HG02798 (cell line): ENCODE results near the gene BHMT2.

ENCODE experiments used
- ATAC-seq: cut with Tn5 transposase; IDR thresholded peaks from one replicate; pipeline ENCODE4 v1.9.1; 2021; ENCODE audit warnings: mild to moderate bottlenecking; ENCODE audit not compliant: unreplicated experiment, poor library complexity

Gene BHMT2

DNA sequence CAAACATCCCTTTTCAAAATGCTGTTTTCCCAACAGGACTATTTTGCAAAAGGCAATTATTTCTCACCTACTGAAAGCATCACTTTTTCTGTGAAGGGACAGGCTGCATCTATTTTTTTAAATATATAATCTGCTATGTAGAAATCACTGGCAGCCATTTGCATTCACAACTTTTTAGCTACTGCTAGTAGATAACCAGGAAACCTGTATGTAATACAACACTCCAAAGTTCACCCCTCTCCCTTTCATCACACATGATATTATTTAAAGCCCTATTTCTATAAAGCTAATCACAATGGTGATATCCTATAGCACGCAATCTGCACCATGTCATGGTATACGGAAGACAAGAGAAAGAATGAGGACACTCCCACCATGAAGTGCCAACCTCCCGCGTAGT, 9.9 kb upstream of the BHMT2 start:
- no peak for ATAC-seq

DNA sequence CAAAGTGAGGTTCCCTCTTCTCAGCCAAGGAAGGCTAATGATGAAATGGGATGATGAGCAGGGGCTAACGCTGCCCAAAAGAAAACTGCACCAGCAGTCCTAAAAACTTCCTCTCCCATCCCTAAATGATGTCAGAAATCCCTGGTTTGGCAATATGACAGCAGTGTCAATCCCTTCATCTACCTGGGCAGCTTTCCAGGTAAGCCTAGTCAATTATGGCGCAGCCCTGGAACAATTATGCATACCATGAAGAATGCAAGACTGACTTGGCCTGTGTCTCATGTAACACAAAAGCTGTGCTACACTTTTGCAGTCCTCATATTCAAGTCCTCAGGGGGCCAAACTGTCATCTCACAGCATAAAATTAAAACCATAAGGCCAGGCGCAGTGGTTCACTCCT, 7.1 kb upstream of the BHMT2 start:
- no peak for ATAC-seq

DNA sequence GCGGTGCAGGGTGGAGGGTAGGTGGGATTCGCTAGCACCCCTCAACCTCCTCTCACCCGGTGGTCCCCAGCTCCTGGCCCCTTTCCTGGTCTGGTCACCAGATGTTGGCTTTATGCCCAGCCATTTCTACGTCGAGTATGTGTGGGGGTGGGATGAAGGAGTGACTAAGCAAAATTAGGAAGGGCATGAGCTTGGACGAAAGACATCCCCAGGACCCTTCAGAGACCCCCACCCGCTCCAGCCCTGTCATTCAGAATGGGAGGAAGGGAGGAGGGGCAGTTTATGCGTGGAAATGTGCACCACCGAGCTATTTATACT, 742 bp downstream of the BHMT2 start:
- ATAC-seq = no peak

DNA sequence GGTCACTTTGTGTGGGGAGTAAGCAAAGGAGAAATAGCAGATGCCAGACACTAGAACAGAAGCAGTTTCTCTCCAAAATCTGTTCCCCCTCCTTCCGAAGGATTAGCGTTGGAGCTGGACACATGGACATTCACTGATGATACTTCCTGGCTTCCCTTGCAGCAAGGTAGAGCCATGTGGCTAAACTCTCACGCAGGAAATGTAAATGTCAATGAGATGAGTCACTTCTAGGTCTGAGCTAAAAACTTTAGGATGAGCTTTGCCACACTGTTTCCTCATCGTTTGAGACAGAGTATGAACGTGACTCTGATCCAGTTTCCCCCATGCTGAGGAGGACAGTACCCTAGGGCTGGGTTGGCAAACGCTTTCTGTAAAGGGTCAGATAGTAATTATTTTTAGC, 5.1 kb downstream of the BHMT2 start:
- ATAC-seq = no peak

DNA sequence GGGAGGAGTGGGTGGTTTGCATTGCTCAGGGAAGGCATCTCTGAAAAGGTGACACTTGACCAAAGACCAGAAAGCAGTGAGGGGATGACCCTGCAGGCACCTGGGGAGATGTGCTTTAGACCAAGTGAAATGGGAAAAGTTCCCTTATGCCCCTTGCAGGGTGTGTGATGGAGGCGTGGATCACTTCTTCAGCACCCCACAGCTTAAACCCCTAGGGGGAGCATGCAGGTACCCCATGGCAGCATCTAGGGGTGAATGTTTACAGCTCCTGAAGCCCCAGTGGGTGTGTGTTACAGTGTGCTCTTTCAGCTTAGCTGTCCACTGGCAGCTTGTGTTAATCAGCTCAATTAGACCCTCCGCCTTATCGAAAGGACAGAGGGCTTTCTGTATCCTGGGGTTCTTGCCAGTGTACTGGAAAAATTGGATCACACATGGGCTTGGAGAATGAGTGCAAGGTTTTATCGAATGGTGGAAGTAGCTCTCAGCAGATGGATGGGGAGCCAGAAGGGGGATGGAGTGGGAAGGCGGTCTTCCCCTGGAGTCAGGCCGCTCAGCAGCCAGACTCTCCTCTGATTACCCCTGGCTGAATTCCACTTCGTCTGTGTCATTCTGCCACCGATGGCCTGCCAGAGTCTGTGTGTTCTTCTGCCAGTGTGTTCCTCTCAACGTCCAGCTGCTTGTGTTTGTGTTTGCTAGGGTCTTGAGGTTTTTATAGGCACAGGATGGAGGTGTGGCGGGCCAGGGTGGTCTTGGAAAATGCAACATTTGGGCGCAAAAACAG, 6.3 kb downstream of the BHMT2 start:
- no peak for ATAC-seq

DNA sequence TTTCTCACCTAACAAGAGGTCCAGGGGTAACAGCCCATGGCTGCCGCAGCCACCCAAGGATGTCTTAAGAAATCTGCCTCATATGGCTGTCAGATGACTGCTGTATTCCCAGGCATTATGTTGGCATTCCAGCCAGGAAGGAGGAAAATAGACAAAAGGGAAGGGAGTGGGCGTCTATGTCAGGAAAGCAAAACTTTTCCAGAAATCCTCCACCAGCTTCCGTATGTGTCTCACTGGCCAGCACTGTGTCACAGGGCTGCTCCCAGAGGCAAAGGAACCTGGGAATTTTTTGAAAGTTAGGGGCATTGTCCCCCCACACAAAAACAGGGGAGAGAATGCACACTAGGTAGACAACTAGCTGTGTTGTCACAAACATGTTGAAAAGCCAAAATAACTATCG, 7.3 kb downstream of the BHMT2 start:
- no peak for ATAC-seq

DNA sequence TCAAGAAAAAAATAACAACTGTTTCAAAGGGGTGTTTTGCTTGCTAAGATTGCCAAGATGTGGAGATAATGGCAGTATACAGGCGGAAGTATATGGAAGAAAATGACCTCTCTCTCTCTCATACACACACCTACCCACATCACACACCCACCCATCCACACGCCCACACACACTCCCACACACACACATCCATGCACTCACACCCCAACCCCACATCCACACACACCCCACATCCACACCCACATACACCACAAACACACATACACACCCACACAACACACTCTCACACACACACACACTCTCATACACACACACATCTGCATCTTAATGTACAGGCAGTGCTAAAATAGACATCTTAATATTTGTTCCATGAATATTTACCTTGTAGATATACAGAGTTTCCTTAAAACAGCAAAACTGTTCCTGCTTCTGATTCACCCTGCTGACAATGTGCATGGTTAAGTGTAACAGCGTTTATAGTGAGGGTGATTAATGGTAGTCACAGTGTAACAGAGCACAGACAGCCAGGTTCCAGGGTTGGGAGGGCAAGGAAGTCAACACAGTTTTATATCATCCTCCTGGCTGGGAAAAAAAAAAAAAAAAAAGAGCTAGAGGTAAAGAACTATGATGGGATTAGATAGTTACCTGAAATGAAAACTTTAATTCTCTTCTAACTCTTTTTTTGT, 8.3 kb downstream of the BHMT2 start:
- ATAC-seq = no peak

DNA sequence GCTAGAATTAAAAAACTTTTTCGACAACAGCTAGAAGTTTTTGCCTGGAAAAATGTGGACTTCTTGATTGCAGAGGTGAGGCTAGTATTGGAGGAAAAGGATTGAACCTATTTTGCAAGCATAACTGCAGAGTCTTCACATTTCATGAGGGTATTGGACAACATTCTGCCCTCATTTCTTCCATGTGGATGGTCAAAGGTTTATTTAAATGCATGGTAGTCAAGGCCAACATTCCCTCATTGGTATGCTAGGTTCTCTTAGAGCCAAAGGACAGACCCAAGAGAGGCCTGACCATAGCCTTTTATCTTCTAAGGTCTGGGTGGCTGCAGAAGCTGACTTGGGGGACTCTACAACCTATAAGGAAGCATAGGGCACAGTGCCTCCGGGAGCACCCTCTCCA, 11.2 kb downstream of the BHMT2 start:
- no peak for ATAC-seq

DNA sequence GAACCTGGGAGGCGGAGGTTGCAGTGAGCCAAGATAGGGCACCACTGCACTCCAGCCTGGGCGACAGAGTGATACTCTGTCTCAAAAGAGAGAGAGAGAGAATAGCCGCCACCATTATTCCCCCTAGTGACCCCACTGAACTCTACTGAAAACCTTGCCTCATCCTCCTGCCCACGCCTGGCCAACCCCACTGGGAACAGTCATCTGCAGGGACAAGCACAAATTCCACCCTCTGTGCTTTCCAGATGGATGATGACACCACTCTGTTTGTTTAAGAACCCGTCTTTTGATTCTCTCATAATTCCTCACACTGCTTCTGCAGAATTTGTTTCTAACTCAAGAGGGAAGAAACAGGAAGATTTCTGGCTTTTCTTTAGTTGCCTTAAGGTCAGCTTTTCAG, 12.2 kb downstream of the BHMT2 start:
- no peak for ATAC-seq

DNA sequence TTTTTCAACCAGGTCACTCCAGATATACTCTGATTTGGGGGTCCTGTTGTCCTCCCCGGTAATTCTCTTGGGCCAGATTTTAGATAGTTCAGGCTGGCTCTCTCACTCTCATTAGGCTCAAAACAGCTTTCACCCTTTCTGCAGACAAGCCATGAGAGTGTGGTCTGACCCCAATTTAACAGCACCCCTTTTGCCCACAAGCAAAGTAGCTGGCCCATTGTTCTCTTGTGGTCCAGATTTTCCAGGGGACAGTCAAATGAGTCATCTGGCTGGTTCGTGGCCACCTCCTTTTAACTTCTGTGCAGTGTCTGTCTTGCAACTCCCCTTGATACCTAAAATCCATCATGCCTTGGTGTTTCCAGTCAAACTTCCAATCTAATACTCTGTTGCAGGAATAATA, 16.5 kb downstream of the BHMT2 start:
- ATAC-seq = no peak

DNA sequence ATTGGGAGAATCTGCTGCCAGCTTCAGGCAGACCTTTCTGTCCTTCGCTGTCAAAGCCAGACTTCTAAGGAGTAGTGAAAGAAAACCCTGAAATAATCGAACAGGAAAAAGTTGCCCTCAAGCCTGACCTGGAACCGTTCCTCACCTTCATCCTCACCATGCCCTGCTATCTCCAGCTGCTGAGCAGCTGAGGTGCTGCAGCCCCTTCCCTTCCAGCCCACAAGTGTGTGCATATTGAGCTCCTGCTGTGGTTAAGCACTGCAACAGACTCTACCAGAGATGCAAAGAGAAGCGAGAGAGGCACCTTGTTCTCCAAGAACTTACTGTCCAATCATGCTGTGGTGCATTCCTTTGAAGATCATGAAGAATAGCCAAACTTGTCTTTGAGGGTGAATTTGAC, 18.9 kb downstream of the BHMT2 start:
- ATAC-seq = no peak

DNA sequence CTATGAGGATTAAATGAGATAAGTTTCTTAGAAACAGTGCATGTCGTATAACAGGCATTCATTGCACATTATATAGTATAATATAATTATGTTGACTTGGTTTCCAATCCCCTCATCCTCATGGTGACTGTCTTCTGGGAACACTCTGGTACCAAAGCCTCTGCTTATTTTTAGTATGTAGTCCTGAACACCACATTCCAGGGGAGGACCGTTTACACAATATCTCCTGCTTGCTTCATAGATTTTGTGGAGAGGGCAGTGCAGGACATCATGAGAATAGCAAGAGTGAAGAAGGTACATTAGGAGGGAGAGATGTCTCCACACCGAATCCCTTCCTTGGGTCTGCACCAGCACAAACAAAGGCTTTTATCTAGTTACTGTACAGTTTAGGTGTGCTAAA, 21.5 kb downstream of the BHMT2 start:
- ATAC-seq = no peak

DNA sequence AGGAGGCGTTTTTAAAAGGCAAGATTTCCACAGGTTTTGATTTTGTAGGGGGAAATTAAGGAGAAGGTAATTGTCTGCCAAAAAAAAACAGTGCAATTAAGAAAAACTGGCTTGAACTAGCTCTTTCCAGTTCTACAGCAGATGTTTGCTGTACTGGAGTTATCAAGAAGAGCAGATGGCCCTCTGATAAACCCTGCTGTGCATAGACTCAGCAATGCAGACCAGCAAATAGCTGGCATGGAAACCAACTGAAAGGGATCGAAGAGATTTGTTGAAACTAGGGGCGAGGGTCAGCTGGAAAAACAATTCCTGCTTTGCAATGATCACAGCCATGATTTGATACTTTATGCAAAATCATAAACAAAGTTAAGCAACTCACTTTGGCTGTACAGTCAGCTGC, 24.2 kb downstream of the BHMT2 start:
- no peak for ATAC-seq

DNA sequence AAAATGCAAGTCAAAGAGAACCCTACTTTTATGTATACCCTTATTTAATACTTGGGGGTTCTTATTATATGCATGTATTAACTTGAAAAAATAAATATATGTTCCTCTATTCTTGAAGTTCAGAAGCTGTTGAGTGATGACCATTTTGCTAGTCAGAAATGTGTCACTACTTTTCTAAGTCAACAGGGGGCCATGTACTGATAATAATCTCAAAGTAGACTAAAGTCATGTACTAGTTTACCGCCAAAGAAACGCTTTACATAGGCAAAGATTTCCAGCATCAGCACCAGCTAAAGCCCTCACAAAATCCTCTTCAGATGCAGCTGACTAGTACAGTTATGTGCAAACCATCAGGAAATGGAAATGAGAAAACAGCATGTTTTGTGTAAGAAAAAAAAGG, 36.3 kb downstream of the BHMT2 start:
- no peak for ATAC-seq

DNA sequence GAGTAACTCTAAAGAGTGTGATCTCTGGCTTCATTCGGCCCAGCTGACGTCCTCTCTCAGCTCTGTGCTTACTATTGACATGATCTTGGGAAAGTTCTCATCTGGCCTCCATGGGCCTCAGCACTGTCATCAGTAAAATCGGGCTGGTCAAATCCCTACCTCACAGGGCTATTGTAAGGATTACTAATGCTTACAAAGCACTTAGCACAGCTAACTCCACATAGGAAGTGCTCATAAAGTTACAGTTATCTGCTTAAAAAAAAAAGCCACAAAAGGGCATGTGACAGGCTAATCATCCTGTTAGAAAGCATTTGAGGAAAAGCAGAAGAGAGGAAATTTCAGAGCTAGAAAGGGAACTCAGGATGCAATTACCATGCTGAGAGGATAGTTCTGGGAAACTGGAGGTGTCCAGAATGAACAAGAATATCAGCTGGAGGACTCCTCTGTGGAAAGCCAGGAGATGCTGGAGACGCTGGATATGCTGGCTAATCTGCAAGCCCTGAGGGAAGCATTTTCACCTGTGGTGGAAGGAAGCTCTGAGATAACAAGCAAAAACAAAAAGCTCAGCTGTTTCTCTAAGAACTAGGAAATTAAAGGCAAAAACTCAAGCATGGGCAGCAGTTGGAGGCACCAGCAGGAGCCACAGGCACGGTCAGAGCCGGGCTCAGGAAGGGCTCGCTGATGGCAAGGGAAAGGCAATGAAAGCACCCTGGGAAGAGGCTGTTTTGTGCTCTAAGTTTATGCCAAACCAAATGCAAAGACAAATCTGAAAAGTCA, 37.6 kb downstream of the BHMT2 start:
- ATAC-seq = no peak

DNA sequence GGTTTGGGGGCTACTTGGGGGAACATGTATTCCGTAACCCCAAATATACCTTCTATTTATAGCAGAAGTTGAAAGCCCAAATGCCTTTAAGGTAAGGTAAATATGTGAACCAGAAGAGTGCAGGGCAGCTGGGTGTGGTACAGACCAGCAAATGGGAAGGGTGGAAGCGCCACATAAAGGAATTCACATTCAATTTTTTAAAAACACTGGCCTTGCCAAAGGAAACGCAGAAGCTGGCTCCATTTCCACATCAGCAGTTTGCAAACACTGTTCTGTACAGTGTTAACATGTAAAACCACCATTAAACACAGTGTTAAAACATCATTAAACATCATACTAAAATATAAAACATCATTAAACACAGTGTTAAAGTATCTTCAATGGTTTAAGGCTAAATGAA, 38.5 kb downstream of the BHMT2 start:
- no peak for ATAC-seq

DNA sequence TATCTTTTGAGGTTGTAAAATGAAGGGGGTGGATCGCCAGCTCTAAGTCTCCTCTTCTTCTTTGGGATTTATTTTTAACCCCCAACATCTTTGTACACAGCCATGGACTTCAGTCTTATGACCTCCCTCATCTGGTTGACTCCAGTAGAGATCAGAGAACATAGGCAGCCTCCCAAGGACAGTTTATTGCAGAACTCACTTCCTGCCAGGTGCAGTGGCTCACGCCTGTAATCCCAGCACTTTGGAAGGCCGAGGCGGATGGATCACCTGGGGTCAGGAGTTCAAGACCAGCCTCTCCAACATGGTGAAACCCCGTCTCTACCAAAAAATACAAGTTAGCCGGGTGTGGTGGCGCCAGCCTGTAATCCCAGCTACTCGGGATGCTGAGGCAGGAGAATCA, 39.2 kb downstream of the BHMT2 start:
- ATAC-seq = no peak

DNA sequence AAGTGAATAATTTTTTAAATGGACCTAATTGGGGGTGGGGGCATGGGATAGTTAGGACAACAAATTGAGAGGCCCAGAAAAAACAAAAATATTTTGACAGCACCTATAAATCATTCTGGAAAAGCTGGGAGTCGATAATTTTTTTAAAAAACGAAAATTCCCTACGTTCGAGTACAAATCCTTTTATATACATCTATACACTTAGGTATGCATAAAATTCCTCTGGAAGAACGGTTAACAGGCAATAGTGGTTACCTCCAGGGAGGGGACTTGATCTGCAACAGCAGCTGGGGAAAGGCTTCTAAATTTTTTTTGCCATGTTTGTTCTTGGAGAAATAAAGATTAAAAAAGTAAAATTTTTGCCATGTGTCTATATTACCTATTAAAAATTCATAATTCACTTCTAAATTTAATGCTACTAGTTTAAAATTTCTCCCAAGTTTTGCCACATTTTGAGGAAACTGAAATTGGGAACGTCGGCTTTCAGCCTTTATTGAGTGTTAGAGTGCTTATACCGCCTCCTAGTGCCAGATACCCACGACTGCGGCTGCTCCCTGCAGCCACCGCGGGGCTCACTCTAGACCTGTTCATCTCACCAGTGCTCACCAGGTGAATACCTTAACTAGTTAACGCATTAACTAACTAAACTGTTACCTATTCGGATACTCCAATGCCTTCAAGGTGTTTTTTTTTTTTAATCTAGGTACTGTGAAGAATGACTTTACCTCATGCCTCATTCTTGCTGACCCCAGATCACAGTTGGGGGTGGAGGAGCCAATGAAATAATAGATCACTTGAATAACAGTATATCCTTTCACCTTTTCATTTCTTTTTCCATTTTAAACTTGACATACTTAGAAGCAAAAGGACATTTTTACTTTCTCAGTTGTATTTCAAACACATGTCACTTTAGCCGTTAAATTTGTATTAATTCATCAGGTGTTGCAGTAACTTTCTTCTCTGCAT, 40.2 kb downstream of the BHMT2 start:
- ATAC-seq = no peak

DNA sequence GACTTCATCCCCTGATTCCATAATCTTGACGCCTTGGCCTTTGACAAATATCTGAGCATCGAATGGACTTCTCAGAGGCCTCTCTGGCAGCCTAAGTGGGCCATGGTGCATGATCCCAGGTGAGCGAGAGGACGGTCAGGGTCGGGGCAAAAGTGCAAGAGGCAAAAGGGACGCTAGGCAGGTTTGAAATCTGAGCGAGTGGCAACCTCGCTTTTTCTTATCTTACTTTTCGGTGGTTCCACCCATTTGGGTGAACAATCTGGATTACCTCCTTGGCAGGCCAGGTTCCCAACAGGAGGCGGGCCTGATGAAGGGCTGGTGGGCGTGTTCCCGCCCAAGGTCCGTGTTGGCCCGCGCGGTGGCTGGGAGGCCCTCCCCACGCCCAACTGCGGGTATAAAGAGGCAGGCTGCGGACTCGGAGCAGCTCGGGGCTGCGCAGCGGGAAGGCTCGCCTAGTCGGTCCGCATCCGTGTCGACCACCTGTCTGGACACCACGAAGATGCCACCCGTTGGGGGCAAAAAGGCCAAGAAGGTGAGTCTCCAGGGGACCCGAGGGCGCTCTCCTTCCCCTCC, 41.9 kb downstream of the BHMT2 start, which contains the start of gene BHMT:
Gene BHMT (plus strand): TSS at position 423 of the 573 bp plus-strand sequence. CDS start 77 bp downstream, at position 500.
- no peak for ATAC-seq
